OCI-LY1 (cell line): Measurements from ENCODE around the gene DRD2.

Experiments used
- H2AFZ ChIP-seq: fragments of 200-600 bp; sonication (generic), shearing (Covaris generic); 2 replicates; pipeline ENCODE4 v1.6.0; 2014; ENCODE audit warnings: antibody characterized with exemption, mild to moderate bottlenecking, low read length
- H3F3A ChIP-seq: fragments of 200-600 bp; sonication (generic), shearing (Covaris generic); 2 replicates; pipeline ENCODE4 v1.6.0; 2014; ENCODE audit warnings: mild to moderate bottlenecking, antibody characterized with exemption, low read length, moderate library complexity; ENCODE audit not compliant: insufficient read depth
- H3K27ac ChIP-seq: fragments of 200-600 bp; sonication (generic); 2 replicates; pipeline ENCODE4 v1.5.1; 2014; ENCODE audit warnings: low read length, mixed run types, mild to moderate bottlenecking, low read depth; ENCODE audit not compliant: poor library complexity, severe bottlenecking
- H3K27me3 ChIP-seq: fragments of 200-600 bp; sonication (generic); 2 replicates; pipeline ENCODE4 v1.6.0; 2014; ENCODE audit warnings: antibody characterized with exemption, mild to moderate bottlenecking, low read length, moderate library complexity; ENCODE audit not compliant: insufficient read depth
- H3K36me3 ChIP-seq: fragments of 200-600 bp; sonication (generic); 2 replicates; pipeline ENCODE4 v1.6.1; 2014; ENCODE audit warnings: mild to moderate bottlenecking, antibody characterized with exemption, low read length, moderate library complexity, mixed read lengths; ENCODE audit not compliant: insufficient read depth
- H3K4me1 ChIP-seq: fragments of 200-600 bp; sonication (generic); 2 replicates; pipeline ENCODE4 v1.5.1; 2014; ENCODE audit warnings: mild to moderate bottlenecking, low read length, moderate library complexity; ENCODE audit not compliant: insufficient read depth, severe bottlenecking
- H3K4me2 ChIP-seq: fragments of 200-600 bp; sonication (generic), shearing (Covaris generic); 2 replicates; pipeline ENCODE4 v1.6.1; 2014; ENCODE audit warnings: low read length
- H3K4me3 ChIP-seq: fragments of 200-600 bp; sonication (generic); 2 replicates; pipeline ENCODE4 v1.5.1; 2014; ENCODE audit warnings: low read length, low read depth, mild to moderate bottlenecking, mixed read lengths; ENCODE audit not compliant: poor library complexity, severe bottlenecking
- H3K79me2 ChIP-seq: fragments of 200-600 bp; shearing (Covaris generic); 2 replicates; pipeline ENCODE4 v1.6.1; 2016; ENCODE audit warnings: mixed run types, low read length, mixed read lengths; ENCODE audit not compliant: insufficient read depth
- H3K9ac ChIP-seq: fragments of 200-600 bp; sonication (generic), shearing (Covaris generic); 2 replicates; pipeline ENCODE4 v1.6.1; 2014; ENCODE audit warnings: mild to moderate bottlenecking, low read length, mixed read lengths
- H3K9me2 ChIP-seq: fragments of 200-600 bp; sonication (generic), shearing (Covaris generic); 2 replicates; pipeline ENCODE4 v1.6.1; 2014; ENCODE audit warnings: low read depth, mild to moderate bottlenecking, low read length, mixed read lengths
- H3K9me3 ChIP-seq: fragments of 200-600 bp; shearing (Covaris generic); 2 replicates; pipeline ENCODE4 v1.6.1; 2014; ENCODE audit warnings: low read length, mixed read lengths
- H4K20me1 ChIP-seq: fragments of 200-600 bp; sonication (generic), shearing (Covaris generic); 2 replicates; pipeline ENCODE4 v1.6.0; 2016; ENCODE audit warnings: mild to moderate bottlenecking, low read length; ENCODE audit not compliant: insufficient read depth
- EZH2 ChIP-seq: fragments of 200-600 bp; sonication (generic), shearing (Covaris generic); IDR thresholded peaks from 2 replicates; pipeline ENCODE4 v1.8.0; 2017; ENCODE audit warnings: borderline replicate concordance, mixed run types, mild to moderate bottlenecking, antibody characterized with exemption, low read length, moderate library complexity, mixed read lengths
- TF ChIP-seq, protein P1 (sequence below): fragments of 200-600 bp; sonication (generic), shearing (Covaris generic); IDR thresholded peaks from 2 replicates; pipeline ENCODE4 v1.5.1; 2017; ENCODE audit warnings: mild to moderate bottlenecking, antibody characterized with exemption, low read length, moderate library complexity, mixed read lengths

DRD2 gene

DNA sequence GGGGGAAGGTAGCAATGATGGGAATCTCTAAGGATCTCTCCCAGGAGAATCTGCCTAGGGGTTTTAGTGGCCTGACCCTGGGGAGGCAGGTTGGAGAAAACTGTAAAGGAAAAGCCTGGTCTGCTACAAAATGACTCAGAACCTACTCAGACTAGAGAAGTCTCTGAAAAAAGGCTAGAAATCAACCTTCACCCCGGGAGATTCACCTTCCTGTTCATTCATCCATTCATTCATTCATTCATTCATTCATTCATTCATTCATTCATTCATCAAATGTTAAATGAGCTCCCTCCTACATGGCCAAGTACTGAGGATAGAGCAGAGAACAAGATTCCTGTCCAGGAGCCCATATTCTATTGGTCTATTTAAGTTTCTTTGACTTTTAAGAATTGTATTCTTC is 96.5 kb downstream of the DRD2 start:
- Histone ChIP-seq H3K9me3 (no peaks in the 10 kb centered on the region), H3K79me2 (no peaks in the 10 kb centered on the region), H3K9me2 (no peaks in the 10 kb centered on the region), H2AFZ (no peak overlapping the region), H3K9ac (no peak overlapping the region), H3K4me1 (no peaks in the 10 kb centered on the region), H3K27me3 (no peaks in the 10 kb centered on the region), H3K27ac (no peak overlapping the region), H3K4me3 (no peak overlapping the region), H4K20me1 (no peaks in the 10 kb centered on the region), H3K36me3 (no peaks in the 10 kb centered on the region), H3K4me2 (no peak overlapping the region), H3F3A (no peaks in the 10 kb centered on the region)
- TF ChIP-seq, protein P1, sequence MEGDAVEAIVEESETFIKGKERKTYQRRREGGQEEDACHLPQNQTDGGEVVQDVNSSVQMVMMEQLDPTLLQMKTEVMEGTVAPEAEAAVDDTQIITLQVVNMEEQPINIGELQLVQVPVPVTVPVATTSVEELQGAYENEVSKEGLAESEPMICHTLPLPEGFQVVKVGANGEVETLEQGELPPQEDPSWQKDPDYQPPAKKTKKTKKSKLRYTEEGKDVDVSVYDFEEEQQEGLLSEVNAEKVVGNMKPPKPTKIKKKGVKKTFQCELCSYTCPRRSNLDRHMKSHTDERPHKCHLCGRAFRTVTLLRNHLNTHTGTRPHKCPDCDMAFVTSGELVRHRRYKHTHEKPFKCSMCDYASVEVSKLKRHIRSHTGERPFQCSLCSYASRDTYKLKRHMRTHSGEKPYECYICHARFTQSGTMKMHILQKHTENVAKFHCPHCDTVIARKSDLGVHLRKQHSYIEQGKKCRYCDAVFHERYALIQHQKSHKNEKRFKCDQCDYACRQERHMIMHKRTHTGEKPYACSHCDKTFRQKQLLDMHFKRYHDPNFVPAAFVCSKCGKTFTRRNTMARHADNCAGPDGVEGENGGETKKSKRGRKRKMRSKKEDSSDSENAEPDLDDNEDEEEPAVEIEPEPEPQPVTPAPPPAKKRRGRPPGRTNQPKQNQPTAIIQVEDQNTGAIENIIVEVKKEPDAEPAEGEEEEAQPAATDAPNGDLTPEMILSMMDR = no peak
- TF ChIP-seq EZH2 = no peak

DNA sequence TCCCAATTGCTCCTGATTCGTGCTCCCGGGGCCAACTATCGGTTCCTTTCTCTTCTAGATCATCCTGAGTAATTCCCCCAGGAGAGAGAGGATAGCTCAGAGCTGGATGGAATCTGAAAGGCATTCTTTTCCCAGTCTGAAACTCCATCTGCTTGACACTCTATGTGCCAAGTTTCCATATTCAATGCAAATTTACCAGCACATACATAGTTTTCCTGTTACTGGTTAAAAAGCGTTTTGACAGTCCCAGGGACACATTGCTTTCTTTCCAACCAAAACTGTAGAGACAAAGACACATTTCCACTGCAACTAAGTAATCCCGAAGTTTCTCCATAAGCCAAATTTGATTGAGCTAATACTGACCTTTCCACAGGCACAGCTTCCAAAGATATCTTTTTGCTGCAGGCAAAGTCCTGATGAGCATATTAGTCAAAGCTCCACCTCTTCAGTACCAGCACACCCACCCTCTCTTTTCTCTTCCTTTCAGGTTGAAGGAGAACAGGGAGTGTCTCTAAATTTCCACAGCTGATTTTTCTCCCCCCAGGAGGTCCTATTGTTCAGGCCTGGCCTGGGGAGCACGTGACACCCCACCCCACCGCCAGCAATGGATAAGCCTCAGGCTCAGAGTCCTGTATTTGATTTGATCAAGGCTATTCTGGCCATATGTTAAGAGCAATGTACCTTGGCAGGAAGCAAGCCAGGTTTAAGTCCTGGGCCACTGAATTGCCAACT is 97.4 kb downstream of the DRD2 start:
- Histone ChIP-seq H3F3A (no peaks in the 10 kb centered on the region), H3K9me3 (no peaks in the 10 kb centered on the region), H3K27ac (no peak overlapping the region), H3K4me3 (no peak overlapping the region), H3K4me2 (no peak overlapping the region), H3K9me2 (no peaks in the 10 kb centered on the region), H4K20me1 (no peaks in the 10 kb centered on the region), H3K9ac (no peak overlapping the region), H3K79me2 (no peaks in the 10 kb centered on the region), H2AFZ (no peak overlapping the region), H3K27me3 (no peaks in the 10 kb centered on the region), H3K4me1 (no peaks in the 10 kb centered on the region), H3K36me3 (no peaks in the 10 kb centered on the region)
- TF ChIP-seq, protein P1 = no peak
- no peak for TF ChIP-seq EZH2

DNA sequence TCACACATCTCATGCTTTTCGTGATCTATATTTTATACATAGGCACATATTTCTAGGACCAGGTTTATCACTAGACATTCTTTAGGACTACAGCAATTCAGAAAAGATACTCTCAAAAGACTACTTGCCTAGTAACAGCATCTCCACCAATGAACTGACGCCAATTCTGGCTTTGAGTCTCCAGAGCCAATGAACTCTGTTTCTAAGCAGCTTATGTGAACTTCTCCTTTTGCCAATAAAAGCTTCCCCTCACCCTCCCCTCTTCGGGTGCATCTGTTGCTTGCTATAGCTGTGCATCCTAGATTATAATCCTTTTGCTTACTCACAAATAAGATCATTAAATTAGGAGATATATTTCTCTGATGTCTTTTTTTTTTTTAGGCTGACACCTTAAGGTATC is 99.0 kb downstream of the DRD2 start:
- no peaks in the 10 kb centered on the region for H3K4me1 ChIP-seq
- no peaks in the 10 kb centered on the region for H4K20me1 ChIP-seq
- H2AFZ ChIP-seq = no peak overlapping the region
- H3K9me3 ChIP-seq = no peaks in the 10 kb centered on the region
- H3K27me3 ChIP-seq = no peaks in the 10 kb centered on the region
- no peaks in the 10 kb centered on the region for H3K79me2 ChIP-seq
- no peak overlapping the region for H3K4me3 ChIP-seq
- no peak overlapping the region for H3K4me2 ChIP-seq
- TF ChIP-seq, protein P1 = no peak
- no peak for TF ChIP-seq EZH2
- H3K9ac ChIP-seq = no peak overlapping the region
- H3K9me2 ChIP-seq = no peaks in the 10 kb centered on the region
- H3K27ac ChIP-seq = no peak overlapping the region
- H3F3A ChIP-seq = no peaks in the 10 kb centered on the region
- no peaks in the 10 kb centered on the region for H3K36me3 ChIP-seq
